Activated CD4-positive, alpha-beta T cell treated with anti-CD3 and anti-CD28 coated beads for 4 hours (primary cell): ENCODE measurements around the gene SYPL1.

Source experiments
- DNase-seq, 2 donors: peaks; one replicate each; pipeline ENCODE4 v3.0.0-alpha.2; 2020

SYPL1 gene

DNA sequence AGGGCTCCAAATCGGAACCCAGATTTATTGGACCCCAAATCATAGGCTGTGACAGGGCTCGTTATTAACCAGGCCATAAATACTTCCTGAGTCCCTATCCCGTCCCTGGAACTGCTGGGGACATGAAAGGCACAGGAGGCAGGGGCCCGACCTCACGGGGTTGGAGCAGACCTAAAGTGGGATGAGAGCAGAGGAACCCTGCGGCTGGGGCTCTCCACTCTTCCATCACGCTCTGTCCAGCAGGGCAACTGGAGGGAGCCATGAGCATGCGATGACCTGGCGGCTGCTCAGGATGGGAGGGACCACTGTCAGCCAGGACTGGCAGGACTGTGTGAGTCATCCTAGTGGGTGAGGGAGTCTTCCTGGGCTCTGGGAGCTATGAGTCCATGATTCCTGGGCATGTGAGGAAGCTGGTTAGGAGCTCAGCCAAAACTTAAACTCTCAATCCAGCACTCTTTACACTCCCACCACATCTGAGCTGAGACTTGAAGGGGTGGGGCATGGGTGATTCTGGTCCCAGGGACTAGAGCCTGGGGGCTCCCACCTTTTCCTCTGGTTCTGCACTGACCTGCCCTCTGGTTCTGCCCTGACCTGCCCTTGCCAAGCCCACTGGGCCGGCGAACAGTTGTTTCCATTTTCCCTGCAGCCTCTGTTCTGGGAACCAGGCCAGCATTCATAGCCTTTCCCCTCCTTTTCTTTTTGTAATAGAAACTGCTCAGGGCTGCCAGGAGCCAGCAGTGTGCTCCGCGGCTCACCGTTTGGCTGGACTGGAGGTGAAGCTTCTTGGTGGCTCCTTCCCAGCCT, 47.1 kb downstream of the SYPL1 start:
- no peak for DNase-seq

DNA sequence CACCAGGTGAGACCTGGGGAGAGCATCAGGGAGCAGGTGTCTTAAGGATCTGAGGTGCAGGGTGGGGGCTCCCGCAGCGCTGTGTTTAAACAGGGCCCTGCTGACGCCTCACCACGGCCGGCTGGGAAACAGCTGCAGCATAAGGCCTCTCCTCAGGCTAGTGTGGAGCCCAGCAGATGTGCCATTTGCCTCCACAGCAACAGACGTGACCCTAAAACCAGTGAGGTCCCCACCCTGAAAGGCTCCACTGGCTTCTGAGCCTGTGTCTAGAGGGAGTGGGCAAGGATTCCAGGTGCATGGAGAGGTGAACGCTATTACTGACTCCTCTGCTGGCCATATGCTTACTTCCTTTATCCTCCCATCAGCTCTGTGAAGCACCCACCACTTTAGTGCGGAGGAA, 47.8 kb downstream of the SYPL1 start:
- no peak for DNase-seq

DNA sequence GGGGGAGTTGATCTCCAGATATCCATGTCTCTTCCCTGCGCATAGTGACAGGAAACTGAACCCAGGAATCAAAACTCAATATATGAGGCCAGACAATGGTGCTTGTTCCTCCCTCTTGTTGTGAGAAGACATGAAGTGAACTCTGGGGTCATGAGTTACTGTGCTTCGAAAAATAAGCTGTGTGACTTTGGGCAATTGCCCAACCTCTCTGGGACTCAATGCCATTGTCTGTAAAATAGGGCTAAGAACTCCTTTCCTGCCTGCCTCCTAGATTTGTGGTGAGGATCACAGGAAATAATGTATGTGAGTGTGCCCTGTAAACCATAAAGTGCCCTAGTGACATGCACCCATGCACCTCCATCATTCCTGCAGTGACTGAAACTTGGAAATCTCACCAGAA, 48.4 kb downstream of the SYPL1 start:
- DNase-seq = no peak

DNA sequence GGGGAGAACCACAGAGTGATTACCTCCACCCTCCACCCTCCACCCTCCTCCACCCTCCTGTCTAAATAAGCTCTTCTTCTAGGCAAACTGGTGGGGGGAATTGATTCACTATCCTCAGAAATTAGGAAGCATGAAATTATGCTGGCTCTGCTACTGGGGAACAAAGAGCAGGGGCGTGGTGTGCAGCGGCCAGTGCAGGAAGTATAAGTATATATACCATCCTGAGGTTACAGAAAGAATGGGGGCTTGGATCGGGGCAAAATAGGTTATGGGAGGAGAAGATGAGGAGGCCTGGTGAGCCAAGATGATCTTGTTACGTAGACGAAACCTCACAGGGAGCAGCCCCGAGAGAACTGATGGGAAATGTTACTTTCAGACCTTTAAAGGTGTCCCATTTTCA, 49.1 kb downstream of the SYPL1 start:
- no peak for DNase-seq

DNA sequence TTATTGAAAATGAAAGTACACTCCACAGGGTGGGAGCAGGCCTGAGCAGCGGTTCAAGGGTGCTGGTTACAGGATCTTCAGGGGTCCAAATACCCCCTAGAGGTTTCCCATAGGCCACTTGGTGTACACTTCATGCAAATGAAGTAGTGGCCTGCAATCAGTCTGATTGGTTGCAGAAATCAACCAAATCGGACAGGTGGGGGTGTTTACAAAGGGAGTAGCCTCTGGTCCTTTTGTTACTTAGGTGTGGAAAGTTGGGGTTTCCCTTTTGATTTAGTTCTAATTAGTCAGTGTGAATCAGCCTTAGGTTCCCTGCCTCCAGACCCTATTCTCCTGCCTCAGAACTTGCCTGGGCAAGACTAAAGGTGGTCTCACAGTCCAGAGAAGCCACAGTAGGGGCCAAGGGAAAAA, 49.6 kb downstream of the SYPL1 start:
- DNase-seq = no peak

DNA sequence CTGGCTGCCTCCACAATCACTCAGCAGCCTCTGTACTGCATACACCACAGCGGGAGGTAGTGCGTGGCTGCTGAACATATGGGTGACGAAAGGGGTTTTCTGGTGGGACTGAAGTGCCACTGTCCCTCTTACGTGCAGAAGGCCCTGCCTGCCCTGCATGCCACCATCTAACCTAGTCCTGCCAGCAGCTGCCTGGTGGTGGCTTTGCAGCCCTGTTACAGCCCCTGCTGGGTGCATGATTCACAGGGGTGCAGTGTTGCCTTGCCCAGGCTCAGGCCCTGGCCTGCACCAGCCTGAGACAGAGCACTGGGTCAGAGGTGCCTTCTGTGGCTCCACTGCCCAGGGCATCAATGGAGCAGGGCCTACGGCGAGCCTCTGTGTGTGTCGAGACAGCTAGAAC, 50.1 kb downstream of the SYPL1 start:
- DNase-seq = no peak

DNA sequence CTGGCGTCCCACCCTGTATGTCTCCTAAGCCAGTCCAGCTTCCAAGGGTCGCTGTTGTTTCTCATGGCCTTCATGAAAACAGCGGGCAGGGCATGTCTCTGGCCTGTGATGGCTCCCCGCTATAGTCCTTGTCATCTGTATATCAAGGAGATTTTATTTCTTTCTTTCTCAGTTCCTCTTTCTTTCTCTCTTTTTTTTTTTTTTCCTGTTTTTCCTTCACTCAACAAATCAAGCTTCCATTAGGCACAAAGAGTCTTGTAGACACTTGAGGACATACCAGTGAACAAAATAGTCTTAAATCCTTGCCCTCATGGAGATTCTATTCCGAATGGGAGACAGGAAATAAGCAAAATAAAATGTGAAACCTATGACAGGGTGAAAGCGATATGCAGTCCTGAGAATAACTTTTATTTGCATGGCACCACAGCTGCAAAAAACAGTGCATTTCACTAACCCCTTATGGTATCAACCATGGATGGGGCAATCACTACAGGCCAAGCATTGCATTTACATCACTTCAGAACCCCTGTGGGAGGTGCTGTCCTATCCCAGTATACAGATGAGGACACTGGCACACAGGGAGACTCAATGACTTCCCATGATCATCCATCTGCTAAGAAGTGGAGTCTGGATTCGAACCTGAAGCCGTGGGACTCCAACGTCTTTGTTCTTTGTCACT, 50.7 kb downstream of the SYPL1 start:
- no peak for DNase-seq

DNA sequence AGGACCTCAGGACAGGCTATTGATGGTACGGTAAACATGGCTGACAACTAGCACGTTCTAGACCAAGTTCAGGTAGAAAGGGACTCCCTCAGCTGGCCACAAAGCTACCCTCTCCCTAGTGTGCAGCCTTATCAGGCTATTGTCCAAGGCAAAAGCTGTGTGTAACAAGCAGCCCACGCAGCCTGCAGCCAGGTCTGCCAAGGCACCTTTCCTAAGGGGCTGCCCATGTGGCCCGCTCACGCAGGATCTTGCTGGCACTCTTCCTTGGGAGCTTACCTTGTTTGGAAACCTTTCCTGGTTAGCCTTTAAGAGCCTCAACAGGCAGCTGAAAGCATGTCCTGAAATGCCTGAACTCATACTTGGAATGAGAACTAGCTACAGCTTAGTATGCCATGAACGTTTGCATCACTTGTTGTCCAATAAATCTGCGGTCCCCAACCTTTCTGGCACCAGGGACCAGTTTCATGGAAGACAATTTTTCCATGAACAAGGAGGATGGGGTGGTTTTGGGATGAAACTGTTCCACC, 51.7 kb downstream of the SYPL1 start:
- DNase-seq = no peak

DNA sequence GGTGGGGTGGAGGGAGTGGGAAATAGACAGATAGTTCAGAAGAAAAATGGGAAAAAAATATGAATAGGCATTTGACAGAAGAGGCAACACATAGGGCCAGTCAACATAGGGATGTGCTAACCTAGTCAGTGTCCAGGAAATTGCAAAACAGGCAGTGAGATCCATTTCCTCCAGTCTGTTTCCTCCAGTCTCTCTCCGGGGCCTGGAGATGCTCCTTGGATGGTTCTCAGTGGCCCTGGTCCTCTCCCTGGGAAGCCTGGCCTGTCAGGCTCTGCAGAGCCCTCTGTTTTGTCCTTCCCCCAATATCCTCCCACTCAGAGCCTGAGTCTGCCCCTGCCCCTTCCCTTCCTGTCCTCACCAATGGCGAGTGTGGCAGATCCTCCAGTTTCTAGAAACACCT, 52.6 kb downstream of the SYPL1 start:
- no peak for DNase-seq

DNA sequence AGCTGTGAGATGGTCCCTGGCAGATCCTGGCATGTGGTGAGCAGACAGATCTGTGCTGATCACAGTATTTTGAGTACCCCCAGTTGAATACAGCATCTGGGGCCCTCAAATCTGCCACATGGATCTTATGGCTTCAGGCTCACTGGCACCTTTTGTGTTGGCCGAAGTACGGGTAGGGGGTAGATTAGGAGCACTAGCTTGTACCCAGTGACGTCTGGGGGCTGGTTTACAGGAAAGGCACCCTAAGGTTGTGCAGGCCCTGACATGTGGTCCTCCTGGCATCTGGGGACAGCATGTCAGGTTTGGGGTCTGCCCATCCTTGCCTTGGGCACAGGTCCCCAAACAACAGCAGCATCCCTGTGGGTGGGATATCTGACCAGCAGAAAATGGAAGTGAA, 53.2 kb downstream of the SYPL1 start:
- DNase-seq = no peak

DNA sequence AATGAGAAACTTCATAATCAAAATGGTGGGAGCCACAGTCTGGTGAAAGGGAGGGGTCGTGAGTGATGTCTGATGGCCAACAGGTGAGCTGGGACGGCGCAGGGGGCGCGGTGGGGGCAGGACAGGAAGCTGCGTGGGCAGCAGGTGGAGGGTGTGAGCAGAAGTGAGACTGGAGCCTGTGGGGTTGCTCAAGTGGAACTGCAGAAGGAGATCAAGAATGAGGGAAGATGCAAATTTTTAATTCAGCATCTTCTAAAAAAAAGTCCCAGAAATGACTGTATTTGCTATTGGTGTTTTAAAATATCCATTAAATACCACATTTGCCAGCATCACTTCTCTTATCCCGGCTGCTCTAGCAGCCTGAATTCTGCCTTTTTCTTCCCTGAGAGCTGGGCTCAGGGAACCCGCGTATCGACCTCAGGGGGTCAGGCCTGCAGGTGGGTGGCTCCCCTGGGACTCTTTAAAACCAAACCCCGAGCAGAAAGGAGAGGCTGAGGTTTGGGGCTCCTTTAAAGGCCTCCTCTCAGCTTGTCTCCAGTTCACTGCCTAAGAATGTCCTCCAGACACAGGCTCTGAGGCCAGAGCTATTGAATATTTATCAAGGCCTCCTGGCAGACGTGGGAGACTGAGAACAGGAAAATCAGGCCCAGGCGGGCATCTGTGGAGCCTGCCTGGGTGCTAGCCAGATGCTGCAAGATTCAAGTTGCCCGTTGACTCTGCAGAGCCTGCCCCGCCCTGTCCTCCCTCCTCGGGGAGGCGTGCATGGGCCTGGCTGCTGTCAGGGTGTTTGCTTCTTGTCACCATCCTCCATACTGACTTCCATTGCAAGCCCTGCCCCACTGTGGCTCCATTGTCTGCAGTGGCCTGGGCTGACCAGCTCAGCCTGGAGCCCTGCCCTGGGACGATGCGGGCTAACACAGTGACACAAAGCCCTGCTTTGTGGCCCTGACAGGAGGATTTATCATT, 53.9 kb downstream of the SYPL1 start:
- no peak for DNase-seq

DNA sequence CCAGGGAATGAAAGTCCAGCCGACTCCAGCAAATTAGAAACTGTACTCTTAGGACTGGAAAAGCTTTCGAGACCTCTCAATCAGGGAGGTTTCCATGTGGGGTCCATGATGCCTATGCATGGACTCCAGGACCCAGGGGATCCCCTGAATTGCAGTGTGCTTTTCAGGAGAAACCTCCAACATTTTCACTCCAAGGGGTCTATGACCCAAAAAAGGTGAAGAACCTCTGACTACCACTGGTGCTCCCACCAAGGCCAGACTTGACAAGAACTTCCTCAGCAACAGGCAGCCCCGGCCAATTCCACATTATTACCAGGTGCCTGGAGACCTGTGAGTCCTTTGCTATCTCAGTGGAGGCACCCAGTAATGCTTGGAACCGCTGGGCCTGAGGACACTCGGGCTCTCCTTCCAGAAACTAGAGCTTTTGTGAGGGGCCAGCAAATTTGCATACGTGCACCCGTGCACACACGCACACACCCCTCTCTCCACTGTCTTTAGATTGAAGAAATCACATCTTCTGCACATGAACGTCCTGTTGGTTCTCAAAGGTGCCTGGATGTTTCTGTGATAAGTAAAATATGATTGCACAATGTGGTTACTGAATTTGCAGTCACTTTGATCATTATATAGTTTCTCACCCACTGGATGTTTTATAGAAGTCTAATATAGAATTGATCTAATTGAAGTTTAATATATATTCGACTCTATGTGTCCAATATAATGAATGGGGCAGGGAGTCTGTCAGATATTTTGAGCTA, 54.7 kb downstream of the SYPL1 start:
- DNase-seq = no peak

DNA sequence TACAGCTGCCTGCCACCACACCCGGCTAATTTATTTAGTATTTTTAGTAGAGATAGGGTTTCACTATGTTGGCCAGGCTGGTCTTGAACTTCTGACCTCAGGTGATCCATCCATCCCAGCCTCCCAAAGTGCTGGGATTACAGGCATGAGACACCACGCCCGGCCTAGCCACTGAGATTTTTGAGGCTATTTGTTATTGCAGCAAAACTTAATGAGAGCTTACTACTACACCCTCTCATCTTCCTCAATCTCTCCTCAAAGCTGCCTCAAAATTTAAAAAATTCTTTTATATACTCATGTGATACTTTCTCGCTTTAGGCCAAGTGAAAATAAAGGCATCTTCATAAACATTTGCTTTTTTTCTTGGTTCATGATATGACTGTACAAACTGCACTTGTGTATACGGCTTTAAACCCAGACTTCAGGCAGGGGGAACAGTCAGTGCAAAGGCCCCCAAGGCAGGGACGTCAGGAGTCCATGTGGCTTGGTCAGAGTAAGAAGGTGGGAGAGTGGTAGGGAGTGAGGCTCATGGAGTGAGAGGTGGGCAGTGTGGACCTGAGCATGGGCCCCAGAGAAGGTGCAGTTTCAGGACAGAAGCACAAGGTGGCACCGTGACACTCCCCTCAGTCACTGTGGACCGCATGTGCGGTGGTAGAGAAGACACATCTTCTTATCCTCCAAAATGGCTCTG, 55.5 kb downstream of the SYPL1 start:
- DNase-seq = peak; percentile 68 to 69

DNA sequence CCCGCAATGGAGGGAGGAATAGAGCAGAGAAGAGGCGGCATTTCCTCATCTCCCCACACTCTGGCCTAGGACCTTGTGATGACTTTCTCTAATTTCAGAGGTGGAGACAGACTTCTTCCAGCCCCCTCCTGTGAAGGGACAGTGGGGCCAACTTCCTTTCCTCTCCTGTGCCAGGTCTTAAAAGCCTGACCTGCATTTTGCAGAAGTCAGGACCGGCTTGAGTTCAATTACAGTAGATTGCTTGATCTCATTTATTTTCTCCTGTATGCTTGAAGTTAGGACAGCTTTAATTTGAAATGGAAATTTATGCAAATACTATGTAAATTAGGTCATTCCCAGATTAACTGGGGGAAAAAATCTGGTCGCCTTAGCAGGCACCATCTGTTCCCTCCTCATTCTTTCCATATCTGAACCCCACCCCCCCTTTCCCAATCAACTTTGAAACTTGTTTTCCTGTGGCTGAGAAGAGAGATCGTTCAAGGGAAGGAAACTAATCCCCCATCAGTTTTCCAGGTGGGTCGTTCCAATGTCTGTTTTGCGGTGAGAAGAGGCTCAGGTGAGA, 57.1 kb downstream of the SYPL1 start:
- DNase-seq = no peak

DNA sequence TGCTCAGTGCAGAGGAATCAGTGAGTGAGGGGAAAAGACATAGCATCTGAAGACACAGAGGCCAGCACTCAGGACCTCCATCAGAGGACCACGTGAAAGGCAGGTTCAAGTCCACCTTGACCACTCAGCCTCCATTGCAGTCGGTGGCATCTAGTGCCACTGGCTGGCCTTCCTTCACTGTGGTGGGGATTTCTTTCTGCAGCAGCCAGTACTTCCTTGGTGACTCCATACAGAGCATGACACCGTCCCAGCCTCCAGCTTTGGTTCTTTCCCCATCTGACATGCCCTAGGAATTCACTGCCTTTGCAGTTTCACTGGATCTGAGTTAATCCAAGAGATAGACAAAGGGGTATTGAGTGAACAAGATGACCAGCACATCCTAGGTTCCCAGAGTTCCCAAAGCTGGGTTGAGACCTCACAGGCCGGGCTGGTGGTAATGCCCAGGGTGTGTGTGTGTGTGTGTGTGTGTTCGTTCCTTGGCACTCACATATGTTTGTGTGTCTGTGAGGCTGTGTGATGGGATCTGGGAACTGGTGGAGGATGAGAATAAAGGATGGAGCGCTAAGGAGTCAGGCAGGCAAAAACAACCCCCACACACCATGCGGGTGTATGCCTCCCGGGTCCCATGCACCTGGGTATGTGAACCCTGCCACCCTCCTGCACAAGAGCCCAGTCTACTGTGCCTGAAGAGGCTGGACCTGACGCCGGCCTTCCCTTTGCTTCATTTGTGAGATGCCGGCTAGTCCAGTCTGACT, 57.8 kb downstream of the SYPL1 start:
- no peak for DNase-seq

DNA sequence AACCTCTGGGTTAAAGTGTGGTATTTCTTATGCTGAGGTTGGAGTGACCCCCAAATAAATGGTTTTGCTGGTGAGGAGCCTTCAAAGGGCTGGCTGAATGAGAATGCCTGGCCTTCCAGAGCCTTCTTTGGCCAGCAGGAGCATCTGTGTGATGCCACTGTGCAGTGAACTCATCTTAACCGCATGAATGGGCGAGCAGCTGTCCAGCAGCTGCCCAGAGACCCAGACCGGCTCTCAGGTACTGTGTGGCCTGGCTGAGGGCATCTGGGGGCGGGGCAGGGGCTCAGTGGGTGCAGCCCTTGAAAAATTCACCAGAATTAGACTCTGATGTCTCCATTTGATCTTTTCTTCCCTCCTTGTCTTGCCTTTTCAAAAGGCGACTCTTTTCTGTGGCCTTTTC, 59.0 kb downstream of the SYPL1 start:
- no peak for DNase-seq

DNA sequence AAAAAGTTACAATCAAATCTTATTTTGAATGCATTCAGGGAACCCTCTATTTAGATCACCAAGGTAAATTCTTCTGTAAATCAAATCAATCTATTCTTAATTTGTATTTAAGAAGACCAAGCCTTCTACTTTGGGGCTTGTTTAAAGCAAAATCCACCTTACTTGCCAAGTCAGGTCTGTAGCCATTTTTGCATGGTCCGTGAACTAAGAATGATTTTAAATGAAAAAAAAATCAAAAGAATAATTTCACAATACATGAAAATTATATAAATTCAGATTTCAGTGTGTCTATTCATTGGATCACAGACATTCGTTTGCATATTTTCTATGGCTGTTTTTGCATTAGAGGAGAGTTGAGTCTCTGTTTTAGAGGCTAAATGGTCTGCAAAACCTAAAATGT, 59.4 kb downstream of the SYPL1 start:
- DNase-seq = no peak

DNA sequence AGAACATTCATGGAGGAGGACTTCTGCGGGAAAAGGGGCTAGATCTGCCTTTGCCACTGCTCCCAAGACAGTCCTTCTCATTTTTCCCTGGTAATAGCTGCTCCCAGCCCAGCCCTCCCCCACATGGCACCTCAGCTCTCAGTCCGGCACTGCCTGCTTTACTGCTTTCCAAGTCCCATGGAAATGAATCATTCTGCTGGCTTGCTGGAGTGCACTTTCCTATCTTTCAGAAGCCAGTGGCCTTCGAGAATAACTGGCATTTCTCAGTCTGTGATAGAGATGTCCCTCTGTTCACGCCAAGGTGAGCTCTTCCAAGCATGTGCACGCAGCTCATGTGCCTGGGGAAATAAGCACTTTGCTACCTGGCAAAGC, 61.4 kb downstream of the SYPL1 start:
- no peak for DNase-seq

DNA sequence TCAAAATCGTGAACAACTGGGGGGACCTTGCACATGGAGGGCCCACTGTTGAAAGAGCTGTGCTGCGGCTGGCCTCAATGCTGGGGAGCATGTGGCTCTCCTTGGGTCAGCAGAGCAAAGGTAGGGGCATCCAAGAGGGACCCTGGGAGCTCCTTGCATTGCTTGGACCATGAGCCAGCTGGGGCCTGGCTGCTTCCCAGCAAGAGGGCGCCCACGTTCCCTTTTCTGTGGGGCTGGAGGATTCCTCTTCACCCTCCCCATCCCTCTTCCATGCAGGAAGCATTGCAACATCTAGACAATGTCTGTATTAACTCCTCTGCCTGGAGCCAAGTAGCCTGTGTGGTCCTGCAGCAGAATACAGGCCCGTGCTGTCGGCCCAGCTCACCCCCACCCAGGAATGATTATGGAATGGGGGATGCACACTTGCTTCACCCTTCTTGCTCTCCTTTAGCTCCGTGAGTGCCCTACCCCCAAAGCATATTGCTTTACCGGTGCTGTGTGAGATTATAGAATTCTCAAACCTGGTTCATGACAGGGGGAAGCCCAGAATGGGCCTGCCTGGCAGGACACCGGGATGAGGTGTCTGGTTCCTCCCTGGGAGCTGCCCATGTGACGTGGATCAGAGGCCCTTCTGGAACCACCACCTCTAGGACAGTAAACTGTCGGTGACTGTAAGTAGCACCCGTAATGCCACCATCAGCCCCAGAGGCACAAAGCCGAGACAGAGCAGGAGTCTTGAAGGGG, 61.9 kb downstream of the SYPL1 start:
- DNase-seq = no peak

DNA sequence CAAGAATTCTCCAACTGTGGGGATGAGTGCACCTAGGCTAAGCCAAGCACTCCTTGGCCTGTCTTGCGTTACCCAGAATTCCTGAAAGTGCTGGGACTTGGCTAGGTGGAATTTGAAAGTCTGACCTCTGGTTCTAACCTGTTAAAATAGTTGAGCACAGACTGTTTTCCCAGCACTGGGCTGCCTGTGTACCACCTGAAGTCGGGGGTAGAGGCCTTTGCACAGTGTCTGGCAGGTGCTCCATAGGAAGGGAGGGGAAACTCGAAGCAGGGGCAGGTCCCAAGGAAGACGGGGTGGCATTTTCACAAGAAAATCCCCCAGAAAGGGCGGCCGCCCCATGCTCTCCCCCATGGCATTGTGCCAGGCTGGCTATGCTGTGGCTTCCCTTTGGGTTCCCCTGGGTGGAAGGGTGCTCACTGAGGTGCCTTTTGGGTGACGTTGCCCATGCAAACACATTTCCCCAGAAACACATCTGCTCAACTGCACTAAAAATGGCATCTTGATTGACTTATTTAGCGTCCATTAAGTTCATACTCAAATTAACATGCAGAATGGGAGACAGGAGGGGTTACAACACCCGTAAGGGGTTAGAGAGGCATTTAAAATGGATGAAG, 62.9 kb downstream of the SYPL1 start:
- no peak for DNase-seq
